ENCODE results near the gene FAM171A1. TPM values are rescaled to one million over a fixed set of nuclear protein-coding genes. Genes with fewer than 3 reads are reported as not detected.

Gene FAM171A1
- total and polyA plus RNA-seq, 7 donors: 4.3 to 29.0 (median 7.2) TPM

- Histone ChIP-seq H3K36me3 (no peaks in the 10 kb centered on the region), H3K27me3 (no peaks in the 10 kb centered on the region), H3K9me3 (no peaks in the 10 kb centered on the region), H3K27ac (no peak overlapping the region), H3K4me1 (peaks cover 0 to 9% (median 0%) of the 10 kb centered on the region in 4 donors), H3K4me3 (no peak overlapping the region)
- TF ChIP-seq POLR2AphosphoS5 (IDR thresholded peaks at IDR 0.05) (no peak), POLR2A (IDR thresholded peaks at IDR 0.05) (no peak), CTCF (IDR thresholded peaks at IDR 0.05) (no peak), EP300 (IDR thresholded peaks at IDR 0.05) (no peak)
- intact Hi-C loops (cut with DNase I): no loop called here
- DNase-seq: no peak
- WGBS, 2 donors: 88 to 90% methylated on average over 4 of the region's 4 CpGs
Observed at GRCh38 chr10:15300697-15301096, 70.4 kb downstream of the FAM171A1 start.

- no peak for DNase-seq
- no peak for TF ChIP-seq POLR2A (IDR thresholded peaks at IDR 0.05)
- no peak for TF ChIP-seq CTCF (IDR thresholded peaks at IDR 0.05)
- TF ChIP-seq EP300 (IDR thresholded peaks at IDR 0.05): no peak
- TF ChIP-seq POLR2AphosphoS5 (IDR thresholded peaks at IDR 0.05): no peak
- intact Hi-C loops (cut with DNase I): no loop called here
- Histone ChIP-seq H3K9me3 (no peaks in the 10 kb centered on the region), H3K4me1 (peaks cover 0 to 9% (median 0%) of the 10 kb centered on the region in 4 donors), H3K27me3 (no peaks in the 10 kb centered on the region), H3K36me3 (no peaks in the 10 kb centered on the region), H3K4me3 (no peak overlapping the region), H3K27ac (no peak overlapping the region)
- WGBS, 2 donors: 82 to 92% methylated on average over 2 of the region's 2 CpGs
Observed at GRCh38 chr10:15300145-15300544, 70.9 kb downstream of the FAM171A1 start.

GRCh38 chr10:15296701-15297100 lies 74.4 kb downstream of the FAM171A1 start:
- no peak for DNase-seq
- Histone ChIP-seq H3K9me3 (no peaks in the 10 kb centered on the region), H3K27ac (no peak overlapping the region), H3K27me3 (no peaks in the 10 kb centered on the region), H3K4me3 (no peak overlapping the region), H3K4me1 (peaks cover 0 to 22% (median 8%) of the 10 kb centered on the region in 4 donors), H3K36me3 (no peaks in the 10 kb centered on the region)
- intact Hi-C loops (cut with DNase I): no loop called here
- TF ChIP-seq POLR2AphosphoS5 (IDR thresholded peaks at IDR 0.05): no peak
- TF ChIP-seq CTCF (IDR thresholded peaks at IDR 0.05): no peak
- no peak for TF ChIP-seq POLR2A (IDR thresholded peaks at IDR 0.05)
- no peak for TF ChIP-seq EP300 (IDR thresholded peaks at IDR 0.05)
- WGBS, 2 donors: 69 to 70% methylated on average over 6 of the region's 6 CpGs

GRCh38 chr10:15295537-15296325 lies 75.4 kb downstream of the FAM171A1 start:
- no peak for TF ChIP-seq POLR2AphosphoS5 (IDR thresholded peaks at IDR 0.05)
- no peaks in the 10 kb centered on the region for H3K36me3 ChIP-seq
- no peaks in the 10 kb centered on the region for H3K9me3 ChIP-seq
- peaks cover 0 to 22% (median 8%) of the 10 kb centered on the region in 4 donors for H3K4me1 ChIP-seq
- H3K27me3 ChIP-seq: no peaks in the 10 kb centered on the region
- H3K4me3 ChIP-seq: no peak overlapping the region
- intact Hi-C loops (cut with DNase I): no loop called here
- no peak for DNase-seq
- 81 to 87% methylated on average over 5 of the region's 5 CpGs for WGBS, 2 donors
- peak overlapping the region in 2 of 4 donors; percentile 13 to 26 for H3K27ac ChIP-seq

- Histone ChIP-seq H3K9me3 (no peaks in the 10 kb centered on the region), H3K4me1 (peaks cover 0 to 22% (median 8%) of the 10 kb centered on the region in 4 donors), H3K36me3 (no peaks in the 10 kb centered on the region), H3K4me3 (no peak overlapping the region), H3K27me3 (no peaks in the 10 kb centered on the region), H3K27ac (peak overlapping the region in 1 of 4 donors; percentile 31)
- DNase-seq: no peak
- intact Hi-C loops (cut with DNase I): no loop called here
- 72 to 83% methylated on average over 13 of the region's 13 CpGs for WGBS, 2 donors
- TF ChIP-seq POLR2AphosphoS5 (IDR thresholded peaks at IDR 0.05): no peak
- TF ChIP-seq POLR2A (IDR thresholded peaks at IDR 0.05): no peak
- no peak for TF ChIP-seq CTCF (IDR thresholded peaks at IDR 0.05)
- TF ChIP-seq EP300 (IDR thresholded peaks at IDR 0.05): no peak
Observed at GRCh38 chr10:15293862-15294842, 76.9 kb downstream of the FAM171A1 start.
